GM18909 (cell line): ENCODE measurements around the gene GABPA.

Source experiments
- ATAC-seq: cut with Tn5 transposase; IDR thresholded peaks from one replicate; pipeline ENCODE4 v1.9.1; 2021; ENCODE audit warnings: mild to moderate bottlenecking; ENCODE audit not compliant: unreplicated experiment, poor library complexity

GABPA gene

DNA sequence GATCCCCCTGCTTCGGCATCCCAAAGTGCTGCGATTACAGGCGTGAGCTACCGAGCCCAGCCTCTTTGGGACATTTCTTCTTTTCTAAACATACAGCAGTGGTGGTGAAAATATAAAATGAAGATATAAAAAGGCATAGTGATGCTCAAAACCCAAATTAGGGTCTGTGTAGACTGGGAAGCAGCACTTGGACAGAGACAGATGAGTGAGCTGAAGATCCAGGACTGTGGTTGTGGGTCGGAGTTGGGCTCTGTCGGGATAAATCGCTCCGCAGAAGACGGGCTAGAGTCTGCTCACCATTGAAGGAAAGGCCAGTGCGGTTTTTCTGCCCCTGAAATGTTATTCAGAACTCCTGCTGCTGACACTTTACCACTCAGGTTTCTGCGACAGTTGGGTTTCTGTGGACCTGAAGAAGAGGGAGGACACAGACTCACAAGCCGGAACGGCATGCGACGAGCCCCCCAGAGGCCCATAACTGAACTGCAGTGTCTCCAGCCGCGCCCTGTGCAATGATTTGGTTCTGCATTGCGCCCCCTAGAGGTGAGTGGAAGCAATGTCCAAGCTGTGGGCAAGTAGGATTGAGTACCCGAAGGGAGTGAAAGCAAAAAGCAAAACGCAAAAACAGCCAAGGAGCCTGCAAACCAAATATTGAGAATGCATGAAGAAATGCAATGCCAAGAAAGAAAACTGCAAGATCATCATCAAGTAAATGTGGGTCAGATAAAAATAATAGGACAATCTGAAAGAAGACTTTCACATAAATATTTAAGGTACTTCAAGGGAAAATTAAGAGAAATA lies 66.6 kb downstream of the GABPA start:
- peak; percentile 100 for ATAC-seq

GRCh38 chr21:25806060-25806459 lies 71.3 kb downstream of the GABPA start:
- no peak for ATAC-seq

GRCh38 chr21:25807191-25807590 lies 72.4 kb downstream of the GABPA start:
- ATAC-seq = no peak

GRCh38 chr21:25809013-25809412 lies 74.2 kb downstream of the GABPA start:
- no peak for ATAC-seq

DNA sequence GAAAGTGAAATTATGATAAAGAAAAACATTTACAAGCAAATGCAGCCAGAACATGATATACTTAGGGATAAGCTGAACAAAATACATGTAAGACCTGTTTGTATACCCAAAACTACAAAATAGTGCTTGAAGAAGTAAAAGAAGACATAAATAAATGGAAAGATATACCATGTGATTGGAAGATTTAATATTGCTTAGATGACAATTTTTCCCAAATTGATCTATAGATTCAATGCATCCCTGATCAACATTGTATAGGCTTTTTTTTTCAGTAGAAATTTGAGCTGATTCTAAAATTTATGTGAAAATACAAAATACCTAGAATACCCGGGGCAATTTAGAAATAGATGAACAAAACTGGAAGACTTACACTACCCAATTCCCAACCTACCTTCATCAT lies 76.4 kb downstream of the GABPA start:
- no peak for ATAC-seq

GRCh38 chr21:25813917-25814316 lies 79.1 kb downstream of the GABPA start:
- ATAC-seq = no peak

GRCh38 chr21:25818121-25818520 lies 83.3 kb downstream of the GABPA start:
- ATAC-seq = no peak

DNA sequence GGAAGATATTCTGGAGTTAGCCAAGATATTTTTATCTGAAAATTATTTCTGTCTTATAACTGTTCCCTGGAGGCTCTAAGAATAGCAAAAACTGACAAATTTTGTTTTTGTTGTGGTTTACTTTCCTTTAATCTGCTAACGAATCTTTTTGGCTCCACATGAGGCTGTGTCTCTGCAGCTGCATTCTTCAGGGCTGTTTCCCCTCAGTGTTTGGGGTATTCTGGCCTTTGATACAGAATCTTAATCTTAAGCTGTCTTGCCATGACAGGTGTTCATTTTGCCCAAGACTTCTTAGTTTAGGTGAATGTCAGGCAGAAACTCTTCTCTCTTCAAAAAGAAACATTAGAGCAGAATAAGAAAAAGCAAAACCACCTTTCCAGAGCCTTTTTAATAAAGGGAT lies 83.8 kb downstream of the GABPA start:
- no peak for ATAC-seq
